Body of pancreas (tissue), 4 donors: ENCODE results near the gene CMTM8.

Experiments used
- CTCF ChIP-seq, 7 experiments: fragments of 450-650 bp in 4 of 7; fragments of 200-600 bp in 3 of 7; sonication (generic) in 3 of 7; IDR thresholded peaks; one replicate each; pipeline ENCODE4 v1.5.1; 2016 to 2019; ENCODE audit warnings: antibody characterized with exemption in 7 of 7
- POLR2A ChIP-seq, 3 donors: fragments of 450-650 bp; IDR thresholded peaks; one replicate each; pipeline ENCODE4 v1.6.1; 2016; ENCODE audit warnings: antibody characterized with exemption in 3 of 3, mild to moderate bottlenecking in 2 of 3

GRCh38 chr3:32410367-32411246 lies 172.1 kb downstream of the CMTM8 start:
- TF ChIP-seq CTCF (IDR thresholded peaks at IDR 0.05), result no peak
- TF ChIP-seq POLR2A (IDR thresholded peaks at IDR 0.05), result no peak
